CD4-positive, alpha-beta T cell treated with Interleukin-6 for 4 hours (primary cell): ENCODE measurements around the gene XPR1.

ENCODE experiments used
- DNase-seq: peaks from one replicate; pipeline ENCODE4 v3.0.0-alpha.2; 2020; ENCODE audit warnings: mixed read lengths

Gene XPR1

GRCh38 chr1:180615493-180616290 lies 16.1 kb upstream of the XPR1 start:
- no peak for DNase-seq

GRCh38 chr1:180616439-180616838 lies 15.4 kb upstream of the XPR1 start:
- no peak for DNase-seq

DNA sequence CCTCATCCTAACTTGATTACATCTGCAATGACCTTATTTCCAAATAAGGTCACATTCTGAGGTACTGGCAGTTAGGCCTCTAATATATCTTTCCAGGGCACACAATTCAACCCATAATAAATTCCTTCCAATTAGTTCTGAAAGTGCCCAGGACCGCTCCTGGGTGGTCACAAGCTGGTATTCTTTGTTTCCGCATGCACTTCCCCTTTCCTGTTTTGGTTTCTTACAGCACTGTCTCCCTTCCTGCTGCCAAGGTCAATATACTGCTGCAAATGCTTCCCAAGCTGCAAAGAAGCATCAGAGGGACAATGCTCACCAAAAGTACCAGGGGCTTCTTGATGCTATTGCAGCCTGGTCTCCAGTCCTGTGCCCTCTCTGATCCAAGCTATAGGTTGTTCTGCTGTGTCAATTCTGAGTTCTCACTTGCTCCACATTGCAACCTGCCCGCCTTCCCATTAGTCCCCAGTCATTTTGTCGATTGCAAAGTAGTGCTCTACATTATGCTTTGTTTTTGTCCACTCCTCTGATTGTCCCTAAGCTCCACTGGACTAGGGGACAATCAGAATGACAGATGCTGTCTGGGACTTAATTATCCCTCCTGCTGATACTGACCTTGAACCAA lies 13.9 kb upstream of the XPR1 start:
- no peak for DNase-seq

DNA sequence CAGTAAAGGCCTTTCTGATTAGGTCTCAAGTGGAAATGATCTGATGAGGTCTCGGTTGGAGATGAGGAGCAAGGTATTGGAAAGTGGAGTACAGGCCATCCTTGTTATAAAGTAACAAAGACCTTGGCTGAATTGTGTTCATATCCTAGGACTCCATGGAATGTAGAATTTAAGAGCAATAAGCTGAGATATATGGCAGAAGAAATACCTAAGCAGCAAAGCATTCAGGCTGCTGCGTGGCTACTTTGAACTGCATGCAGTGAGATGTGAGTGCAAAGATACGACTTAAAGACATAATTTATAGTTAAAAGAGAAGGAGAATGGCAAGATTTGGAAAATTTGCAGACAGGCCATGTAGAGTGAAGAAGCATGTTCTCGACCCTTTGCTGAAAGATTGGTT lies 11.2 kb upstream of the XPR1 start:
- no peak for DNase-seq

DNA sequence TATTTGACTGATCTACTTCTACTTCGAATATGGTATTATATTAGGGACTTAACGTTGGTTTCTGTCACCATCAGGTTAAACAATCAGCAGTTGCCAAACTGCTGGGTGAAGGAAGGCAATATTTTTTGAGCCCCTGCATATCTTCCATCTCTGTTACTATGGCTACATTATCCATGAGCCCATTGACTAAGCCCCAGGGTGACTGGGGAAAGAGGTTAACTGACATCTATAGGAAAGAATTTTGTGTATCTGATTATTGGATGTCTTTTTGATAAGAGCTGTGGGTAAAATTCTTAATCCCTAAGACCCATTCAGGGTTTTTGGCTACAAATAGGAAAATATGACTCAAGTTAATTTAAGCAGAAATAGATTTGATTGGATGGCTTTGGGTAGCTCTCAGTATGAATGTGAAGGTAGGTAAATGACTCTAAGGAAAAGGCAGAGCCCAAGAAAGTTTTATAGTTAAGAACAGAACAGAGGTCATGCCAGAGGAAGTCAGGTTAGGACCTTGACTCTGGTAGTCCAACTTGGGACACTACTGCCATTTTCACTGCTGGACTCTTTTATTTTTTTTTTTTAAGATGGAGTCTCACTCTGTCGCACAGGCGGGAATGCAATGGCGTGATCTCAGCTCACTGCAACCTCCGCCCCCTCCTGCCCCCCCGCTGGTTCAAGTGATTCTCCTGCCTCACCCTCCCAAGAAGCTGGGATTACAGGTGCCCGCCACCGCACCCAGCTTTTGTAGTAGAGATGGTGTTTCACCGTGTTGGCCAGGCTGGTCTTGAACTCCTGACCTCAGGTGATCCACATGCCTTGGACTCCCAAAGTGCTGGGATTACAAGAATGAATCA lies 8.9 kb upstream of the XPR1 start:
- no peak for DNase-seq

- DNase-seq = no peak
These were observed 8.1 kb upstream of the XPR1 start for GRCh38 chr1:180623579-180624347.

DNA sequence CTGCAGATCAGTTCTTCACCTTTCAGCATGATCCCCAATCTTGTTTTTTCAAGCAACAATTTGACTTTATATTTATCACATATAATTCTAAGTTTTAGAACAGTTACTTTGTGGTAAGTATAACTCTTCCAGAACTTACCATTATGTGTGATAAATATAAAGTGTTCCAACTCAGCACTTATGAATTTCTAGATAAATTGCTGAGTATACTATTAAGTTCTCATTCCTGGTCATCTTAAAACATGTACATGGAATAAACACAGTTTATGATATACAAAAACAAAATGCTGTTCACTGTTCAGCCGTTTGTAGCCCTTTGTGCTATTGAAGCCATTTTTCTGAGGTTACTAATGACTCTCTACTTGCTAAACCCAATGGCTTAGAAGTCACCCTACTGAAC lies 5.1 kb upstream of the XPR1 start:
- DNase-seq = no peak

GRCh38 chr1:180627411-180627810 lies 4.4 kb upstream of the XPR1 start:
- no peak for DNase-seq

DNA sequence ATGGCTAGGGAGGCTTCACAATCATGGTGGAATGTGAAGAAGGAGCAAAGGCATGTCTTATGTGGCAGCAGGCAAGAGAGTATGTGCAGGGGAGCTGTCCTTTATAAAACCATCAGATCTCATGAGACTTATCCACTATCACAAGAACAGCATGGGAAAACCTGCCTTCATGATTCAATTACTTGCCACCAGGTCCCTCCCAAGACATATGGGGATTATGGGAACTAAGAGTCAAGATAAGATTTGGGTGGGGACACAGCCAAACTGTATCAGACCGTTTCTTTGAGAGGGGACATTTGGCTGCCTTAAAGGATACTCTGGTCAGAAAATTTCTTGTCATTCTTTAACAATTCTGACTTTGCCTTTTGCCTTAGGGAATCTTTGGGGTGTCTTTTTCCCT lies 3.2 kb upstream of the XPR1 start:
- DNase-seq = no peak

DNA sequence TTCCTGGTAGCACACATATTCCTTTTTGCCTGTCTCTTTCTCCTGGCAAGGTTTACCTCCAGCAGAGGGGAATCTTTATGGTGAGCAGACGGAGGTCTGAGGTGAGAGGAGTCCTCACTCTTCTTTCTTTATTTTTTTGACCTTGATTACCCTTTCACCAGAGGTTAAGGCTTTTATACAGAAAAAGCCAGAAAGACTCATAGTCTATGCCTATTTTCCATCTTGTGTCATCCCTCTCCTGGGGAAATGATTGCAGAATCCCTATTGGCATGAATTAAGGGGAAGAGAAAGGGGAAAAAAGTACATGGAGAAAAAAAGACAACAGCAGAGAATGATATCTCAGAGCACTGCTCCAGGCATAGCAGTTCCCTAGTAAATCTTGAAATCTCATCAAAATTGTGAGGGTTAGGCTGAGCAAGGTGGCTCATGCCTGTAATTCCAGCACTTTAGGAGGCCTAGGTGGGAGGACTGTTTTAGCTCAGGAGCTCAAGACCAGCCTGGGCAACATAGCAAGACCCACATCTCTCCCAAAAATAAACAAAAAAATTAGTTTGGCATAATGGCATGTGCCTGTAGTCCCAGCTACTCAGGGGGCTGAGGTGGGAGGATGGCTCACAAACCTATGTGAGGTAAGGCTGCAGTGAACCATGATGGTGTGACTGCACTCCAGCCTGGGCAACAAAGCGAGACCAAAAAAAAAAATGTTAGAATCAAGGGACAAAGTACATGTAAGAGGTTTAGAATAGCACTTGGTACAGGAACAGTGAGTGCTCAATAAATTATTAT lies 1.2 kb upstream of the XPR1 start:
- no peak for DNase-seq

DNA sequence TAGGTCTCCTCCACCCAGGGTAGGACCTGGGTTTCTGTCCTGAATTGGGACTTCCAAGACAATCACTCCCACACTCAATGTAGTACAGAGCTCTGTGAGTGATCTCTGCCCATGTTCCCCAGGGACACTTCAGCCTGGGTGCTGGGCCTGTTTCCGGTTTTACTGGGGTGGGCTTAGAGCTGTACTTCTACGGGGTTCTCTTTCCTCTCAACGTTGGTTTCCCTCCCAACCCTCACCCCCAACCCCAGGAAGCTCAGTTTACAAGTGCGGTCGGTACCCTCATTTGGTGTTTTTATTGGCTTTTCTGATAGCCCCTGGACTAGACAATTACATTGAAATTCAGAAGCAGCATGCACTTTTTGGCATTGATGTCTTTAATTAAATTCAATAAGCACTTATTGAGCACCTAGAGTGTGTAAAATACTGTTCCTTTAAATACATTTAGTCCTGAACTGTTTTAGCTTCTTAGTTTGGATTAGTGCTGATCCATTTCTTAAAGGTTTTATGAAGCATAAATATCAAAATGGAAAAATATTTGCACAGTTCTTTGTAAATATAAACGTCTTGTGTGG lies 542 bp upstream of the XPR1 start:
- no peak for DNase-seq

DNA sequence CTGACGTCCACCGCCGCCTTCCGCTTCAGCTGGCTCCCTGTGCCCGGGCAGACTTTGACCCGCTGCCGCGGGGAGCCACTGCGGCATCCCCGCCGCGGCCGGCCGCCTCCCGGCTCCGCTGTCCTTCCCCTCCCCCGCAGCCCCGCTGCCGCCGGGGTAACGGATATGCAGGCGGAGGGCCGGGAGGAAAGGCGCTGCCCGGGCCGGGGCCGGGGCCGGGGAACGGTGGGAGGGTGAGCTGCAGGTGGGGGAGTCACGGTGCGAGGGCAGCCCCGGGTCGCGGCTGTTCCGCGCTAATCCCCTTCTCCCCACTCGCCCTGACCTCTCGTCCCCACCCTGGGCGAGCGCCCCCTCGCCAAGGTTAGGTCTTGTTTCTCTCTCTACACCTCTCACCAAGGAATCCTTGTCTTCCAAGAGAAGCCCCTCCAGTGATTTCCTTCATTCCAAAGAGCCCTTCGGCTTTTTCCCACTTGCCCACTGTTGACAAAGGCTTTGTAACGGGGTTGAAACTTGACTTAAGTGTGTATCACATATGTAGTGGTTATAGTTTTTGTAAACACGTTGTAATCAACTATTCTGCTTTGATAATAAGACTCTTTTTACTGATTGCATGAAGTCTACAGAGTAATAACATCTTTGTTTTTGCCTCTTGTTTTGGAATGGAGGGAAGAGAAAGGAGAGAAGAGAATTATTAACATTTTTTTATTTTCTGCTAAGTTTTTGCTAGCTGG lies 669 bp downstream of the XPR1 start:
- peak; percentile 69 for DNase-seq

DNA sequence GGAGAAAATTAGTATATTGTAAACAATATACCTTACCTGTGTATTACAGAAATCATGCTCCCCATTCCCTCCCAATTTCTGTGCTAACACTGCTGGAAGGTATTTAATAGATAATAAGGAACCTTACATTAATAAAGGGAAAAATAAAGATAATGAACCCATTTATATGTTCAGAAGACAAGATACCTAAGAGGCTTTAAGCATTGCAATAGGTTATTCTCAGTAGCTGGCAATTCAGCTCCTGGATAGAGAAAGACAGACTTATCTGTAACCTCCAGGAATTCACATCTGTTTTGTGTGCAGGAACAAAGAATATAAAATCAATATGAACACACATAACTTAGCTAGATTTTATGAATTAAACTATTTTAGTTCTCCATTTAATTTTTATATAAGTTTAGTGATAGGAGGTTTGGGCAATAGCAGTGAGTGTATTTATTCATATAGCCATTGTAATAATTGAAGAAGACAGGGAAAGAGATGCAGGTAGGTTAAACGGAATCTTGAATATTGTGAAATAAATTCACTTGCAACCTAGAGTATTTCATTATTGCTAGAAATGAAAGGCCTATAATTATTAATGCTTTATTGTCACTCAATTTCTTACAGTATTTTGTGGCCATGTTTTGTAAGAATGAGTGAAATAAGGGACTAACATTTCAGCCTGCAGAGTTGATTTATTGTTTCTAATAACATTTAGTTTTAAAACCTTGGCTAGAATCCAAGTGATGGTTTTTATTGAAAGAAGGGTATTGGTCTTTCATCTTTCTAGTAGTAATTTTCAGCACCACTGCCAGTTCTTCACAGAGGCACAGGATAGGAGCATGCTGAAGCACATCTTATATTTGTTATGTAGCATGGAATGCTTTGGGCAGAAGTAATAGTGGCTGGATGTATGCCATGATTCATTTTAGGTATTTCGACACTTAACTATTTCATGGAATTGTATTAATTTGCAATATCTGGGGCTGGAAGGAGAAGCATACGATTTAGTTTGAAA lies 1.5 kb downstream of the XPR1 start:
- DNase-seq = no peak

GRCh38 chr1:180636138-180636537 lies 4.3 kb downstream of the XPR1 start:
- DNase-seq = no peak

GRCh38 chr1:180639871-180640270 lies 8.0 kb downstream of the XPR1 start:
- DNase-seq = no peak

- DNase-seq = no peak
These were observed 8.7 kb downstream of the XPR1 start for GRCh38 chr1:180640531-180640949.

DNA sequence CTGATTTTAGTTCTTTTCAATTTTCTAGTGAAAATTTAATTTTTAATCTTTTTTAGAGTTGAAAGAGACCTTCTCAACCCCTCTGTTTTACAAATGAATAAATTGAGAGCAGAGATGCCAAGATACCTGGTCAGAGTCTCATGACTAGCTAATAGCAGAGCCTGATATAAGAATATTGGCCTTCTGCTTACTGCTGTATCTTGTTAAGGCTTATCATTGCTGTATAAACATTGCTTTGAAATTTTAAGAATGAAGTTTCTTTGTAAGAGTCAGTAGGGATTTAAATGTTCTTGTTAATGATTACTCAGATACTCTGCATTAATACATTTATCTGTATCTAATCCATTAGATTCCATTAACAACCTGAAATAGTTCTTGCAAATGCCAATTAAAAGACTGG lies 9.8 kb downstream of the XPR1 start:
- no peak for DNase-seq

GRCh38 chr1:180642781-180643180 lies 11.0 kb downstream of the XPR1 start:
- no peak for DNase-seq

- DNase-seq = no peak
These were observed 11.9 kb downstream of the XPR1 start for GRCh38 chr1:180643693-180644092.
